Pancreas (tissue), 10 donors: ENCODE measurements around the gene KCNK18. TPM values are rescaled to one million over a fixed set of nuclear protein-coding genes. Genes with fewer than 3 reads are reported as not detected.

Experiments used
- ATAC-seq, 4 donors: fragments of 200-7000 bp; cut with Tn5 transposase; one replicate each; pipeline versions ENCODE4 v1.8.0 to v1.9.1; 2020; ENCODE audit warnings: mild to moderate bottlenecking in 4 of 4, moderate library complexity in 4 of 4
- DNase-seq, 6 donors: peaks; one replicate each; pipeline ENCODE4 v3.0.0-alpha.2; 2020
- FAIRE-seq: peaks from 2 replicates; lab custom pipeline; 2012; peaks lifted over from hg19 to GRCh38; lab: Jason Lieb, UNC
- H3K27ac ChIP-seq, 4 donors: fragments of 200-600 bp; sonication (generic); 1 replicate in 3 of 4; 2 replicates in 1 of 4; pipeline versions ENCODE4 v1.5.0 to v1.8.0; 2020
- H3K27me3 ChIP-seq, 4 donors: fragments of 200-600 bp; one replicate each; pipeline ENCODE4 v1.8.0; 2021
- H3K36me3 ChIP-seq, 3 donors: fragments of 200-600 bp; sonication (generic) in 1 of 3; one replicate each; pipeline versions ENCODE4 v1.5.0 to v1.8.0; 2020 to 2021
- H3K4me1 ChIP-seq, 3 donors: fragments of 200-600 bp; one replicate each; pipeline ENCODE4 v1.8.0; 2021
- H3K4me3 ChIP-seq, 4 donors: fragments of 200-600 bp; sonication (generic) in 2 of 4; one replicate each; pipeline versions ENCODE4 v1.5.0 to v1.8.0; 2020 to 2021
- H3K9me3 ChIP-seq, 4 donors: fragments of 200-600 bp; one replicate each; pipeline ENCODE4 v1.8.0; 2021
- CTCF ChIP-seq, 4 donors: fragments of 200-600 bp; sonication (generic) in 3 of 4; IDR thresholded peaks; one replicate each; pipeline versions ENCODE4 v1.5.0 to v1.8.0; 2021; ENCODE audit warnings: antibody characterized with exemption in 4 of 4
- WGBS, 2 donors: extraction: QIAGEN DNeasy Blood & Tissue Kit; methylation state at CpG; one replicate each; pipeline ENCODE4 v1.1.7; 2013; 5-methylcytosine and 5-hydroxymethylcytosine counted together
- intact Hi-C, 3 donors: fragments of 100-400 bp; cut with DNase I; formaldehyde crosslinking; loops; one replicate each; pipeline versions ENCODE4 v1.11.1 to v1.14.2; 2022
- polyA plus RNA-seq, 2 donors: library from polyadenylated mRNA; stranded (reverse); fragments of 200-250 nt; gene quantifications; one replicate each; pipeline ENCODE4 v1.2.3, GENCODE V29; 2013
- total RNA-seq, 6 donors: library from RNA; stranded (reverse); fragmentation: NEBNext Ultra II Directional in 4 of 6; extraction: Animal tissue kit (Norgen Biotek cat#: 25700) in 4 of 6; gene quantifications; one replicate each; pipeline versions ENCODE4 v1.2.1 to v1.2.4, GENCODE V29; 2021 to 2023
- donor health status: healthy with polysubstance abuse.
- donor health status: DM: no; HTN: no; CAD: no; lungs with moderate emphysema.
- donor health status: DM: no; HTN: no; CAD: no.
- donor health status: control.
- donor health status: control.
- donor health status: Bipolar disorder and iron deficiency.
- donor health status: DM: yes; HTN: yes; CAD: no.
- donor health status: DM: no; HTN: no; CAD: no.
- donor health status: DM: no; HTN: no; CAD: no.
- donor health status: DM: yes; HTN: yes; CAD: no.

Gene KCNK18
- total and polyA plus RNA-seq, 8 donors: not detected

GRCh38 chr10:117248750-117249465 lies 51.6 kb downstream of the KCNK18 start:
- FAIRE-seq: no peak
- WGBS, 2 donors: 43 to 44% methylated on average over 10 of the region's 10 CpGs
- Histone ChIP-seq H3K4me3 (no peak overlapping the region), H3K9me3 (no peaks in the 10 kb centered on the region), H3K36me3 (no peaks in the 10 kb centered on the region), H3K27ac (no peak overlapping the region), H3K27me3 (no peaks in the 10 kb centered on the region), H3K4me1 (no peaks in the 10 kb centered on the region)
- no peak for ATAC-seq
- no peak for TF ChIP-seq CTCF (IDR thresholded peaks at IDR 0.05)
- intact Hi-C loops: no loop called here
- no peak for DNase-seq

- TF ChIP-seq CTCF (IDR thresholded peaks at IDR 0.05): no peak
- Histone ChIP-seq H3K4me1 (no peaks in the 10 kb centered on the region), H3K27ac (no peak overlapping the region), H3K36me3 (no peaks in the 10 kb centered on the region), H3K9me3 (no peaks in the 10 kb centered on the region), H3K4me3 (no peak overlapping the region), H3K27me3 (no peaks in the 10 kb centered on the region)
- DNase-seq (no peak), ATAC-seq (peak in 1 of 4 donors; percentile 18), FAIRE-seq (no peak)
- WGBS, 2 donors: 54 to 65% methylated on average over 6 of the region's 6 CpGs
- intact Hi-C loops: no loop called here
Measured at GRCh38 chr10:117249493-117250093, 52.3 kb downstream of the KCNK18 start.

GRCh38 chr10:117250411-117250810 lies 53.1 kb downstream of the KCNK18 start:
- H3K9me3 ChIP-seq: no peaks in the 10 kb centered on the region
- FAIRE-seq: no peak
- H3K36me3 ChIP-seq: no peaks in the 10 kb centered on the region
- no peak for ATAC-seq
- H3K4me1 ChIP-seq: no peaks in the 10 kb centered on the region
- no peaks in the 10 kb centered on the region for H3K27me3 ChIP-seq
- H3K4me3 ChIP-seq: no peak overlapping the region
- 49 to 67% methylated on average over 7 of the region's 7 CpGs for WGBS, 2 donors
- DNase-seq: no peak
- no peak for TF ChIP-seq CTCF (IDR thresholded peaks at IDR 0.05)
- H3K27ac ChIP-seq: no peak overlapping the region
- intact Hi-C loops: no loop called here

GRCh38 chr10:117253908-117254307 lies 56.6 kb downstream of the KCNK18 start:
- Histone ChIP-seq H3K4me1 (no peaks in the 10 kb centered on the region), H3K4me3 (no peak overlapping the region), H3K36me3 (no peaks in the 10 kb centered on the region), H3K27ac (no peak overlapping the region), H3K27me3 (no peaks in the 10 kb centered on the region), H3K9me3 (no peaks in the 10 kb centered on the region)
- no peak for DNase-seq
- no peak for ATAC-seq
- no peak for TF ChIP-seq CTCF (IDR thresholded peaks at IDR 0.05)
- intact Hi-C loops: no loop called here
- no peak for FAIRE-seq
- 59 to 68% methylated on average over 9 of the region's 9 CpGs for WGBS, 2 donors

- ATAC-seq: no peak
- no peak for FAIRE-seq
- no peak for DNase-seq
- no peak overlapping the region for H3K27ac ChIP-seq
- no peaks in the 10 kb centered on the region for H3K9me3 ChIP-seq
- 72 to 73% methylated on average over 9 of the region's 9 CpGs for WGBS, 2 donors
- no peak for TF ChIP-seq CTCF (IDR thresholded peaks at IDR 0.05)
- no peaks in the 10 kb centered on the region for H3K27me3 ChIP-seq
- H3K36me3 ChIP-seq: no peaks in the 10 kb centered on the region
- H3K4me1 ChIP-seq: no peaks in the 10 kb centered on the region
- H3K4me3 ChIP-seq: no peak overlapping the region
- intact Hi-C loops: no loop called here
Measured at GRCh38 chr10:117254338-117254737, 57.0 kb downstream of the KCNK18 start.
